SK-N-SH (cell line): ENCODE data around the gene LRTM1. TPM values are rescaled to one million over a fixed set of nuclear protein-coding genes. Genes with fewer than 3 reads are reported as not detected.

Source experiments
- CTCF ChIA-PET: fragments of 300-600, 350-600 bp; formaldehyde crosslinking; extraction: SDS; loops from one replicate; lab custom pipeline; 2021; lab: Yijun Ruan, JAX
- POLR2A ChIA-PET: fragments of 350-600 bp; sonication (Branson Sonifier 250); formaldehyde crosslinking; extraction: SDS; loops from one replicate; lab custom pipeline; 2020; ENCODE audit warnings: antibody characterized with exemption, inconsistent platforms; lab: Yijun Ruan, JAX
- DNase-seq: peaks from one replicate; pipeline ENCODE4 v3.0.0; 2012
- H2AFZ ChIP-seq: fragments of 200-600 bp; sonication (generic); 2 replicates; pipeline ENCODE4 v1.8.1; 2016; ENCODE audit warnings: antibody characterized with exemption, mild to moderate bottlenecking, low read depth
- H3F3A ChIP-seq: fragments of 200-600 bp; sonication (generic); replicated peaks from 2 replicates; pipeline ENCODE3; 2016; ENCODE audit warnings: antibody characterized with exemption, mild to moderate bottlenecking; ENCODE audit not compliant: insufficient read depth
- H3K27ac ChIP-seq, 2 experiments: fragments of 200-500 bp in 1 of 2; fragments of 200-600 bp in 1 of 2; sonication (Bioruptor generic) in 1 of 2; sonication (generic), shearing (Covaris generic) in 1 of 2; 2 replicates each; pipeline versions ENCODE4 v1.5.1 to v1.6.1; 2014 to 2016; ENCODE audit warnings: low read depth in 2 of 2, inconsistent platforms in 1 of 2, low read length in 1 of 2, mild to moderate bottlenecking in 1 of 2, mixed read lengths in 1 of 2
- H3K27me3 ChIP-seq: fragments of 200-600 bp; sonication (generic), shearing (Covaris generic); 2 replicates; pipeline ENCODE4 v1.6.1; 2016; ENCODE audit warnings: mixed run types; ENCODE audit not compliant: insufficient read depth
- H3K36me3 ChIP-seq, 2 experiments: fragments of 200-500 bp in 1 of 2; fragments of 200-600 bp in 1 of 2; sonication (Bioruptor generic) in 1 of 2; sonication (generic) in 1 of 2; replicated peaks in 1 of 2; 2 replicates each; pipeline versions ENCODE3 to v1.5.1; 2014 to 2016; ENCODE audit warnings: low read length in 1 of 2, mild to moderate bottlenecking in 1 of 2; ENCODE audit not compliant: insufficient read depth in 2 of 2, control insufficient read depth in 1 of 2
- H3K4me1 ChIP-seq, 2 experiments: fragments of 200-500 bp in 1 of 2; fragments of 200-600 bp in 1 of 2; sonication (Bioruptor generic) in 1 of 2; sonication (generic), shearing (Covaris generic) in 1 of 2; 2 replicates each; pipeline versions ENCODE4 v1.5.1 to v1.6.1; 2014 to 2016; ENCODE audit warnings: low read depth in 1 of 2, low read length in 1 of 2, mixed run types in 1 of 2; ENCODE audit not compliant: insufficient read depth in 2 of 2, control insufficient read depth in 1 of 2
- H3K4me2 ChIP-seq: fragments of 200-600 bp; sonication (generic), shearing (Covaris generic); 2 replicates; pipeline ENCODE4 v1.6.1; 2017; ENCODE audit warnings: mixed run types
- H3K4me3 ChIP-seq, 2 experiments: fragments of 200-500 bp in 1 of 2; fragments of 200-600 bp in 1 of 2; sonication (Bioruptor generic) in 1 of 2; sonication (generic), shearing (Covaris generic) in 1 of 2; 2 replicates each; pipeline versions ENCODE4 v1.5.1 to v1.8.1; 2014 to 2016; ENCODE audit warnings: low read depth in 2 of 2, inconsistent platforms in 1 of 2, low read length in 1 of 2, mild to moderate bottlenecking in 1 of 2, mixed read lengths in 1 of 2, moderate library complexity in 1 of 2
- H3K79me2 ChIP-seq: fragments of 200-600 bp; sonication (generic); 2 replicates; pipeline ENCODE4 v1.8.1; 2017; ENCODE audit warnings: mild to moderate bottlenecking; ENCODE audit not compliant: insufficient read depth
- H3K9ac ChIP-seq: fragments of 200-600 bp; sonication (generic); 2 replicates; pipeline ENCODE4 v1.6.1; 2017; ENCODE audit warnings: mixed run types
- H3K9me2 ChIP-seq: fragments of 200-600 bp; sonication (generic); 2 replicates; pipeline ENCODE4 v1.6.1; 2017; ENCODE audit warnings: mixed run types
- H3K9me3 ChIP-seq: fragments of 200-600 bp; sonication (generic); 2 replicates; pipeline ENCODE4 v1.6.1; 2017; ENCODE audit warnings: mixed run types, mild to moderate bottlenecking, moderate library complexity
- H4K20me1 ChIP-seq: fragments of 200-600 bp; sonication (generic); 2 replicates; pipeline ENCODE4 v1.6.1; 2017; ENCODE audit warnings: mild to moderate bottlenecking, mixed run types; ENCODE audit not compliant: insufficient read depth
- EP300 ChIP-seq, 2 experiments: IDR thresholded peaks; 2 replicates each; pipeline versions ENCODE4 v1.4.0 to v1.6.1; 2012; ENCODE audit warnings: borderline replicate concordance in 1 of 2, low read depth in 1 of 2, low read length in 1 of 2
- FOSL2 ChIP-seq: IDR thresholded peaks from 2 replicates; pipeline ENCODE4 v1.4.0; 2012; ENCODE audit warnings: low read depth, mild to moderate bottlenecking, moderate library complexity, borderline replicate concordance
- GABPA ChIP-seq: IDR thresholded peaks from 2 replicates; pipeline ENCODE4 v1.4.0; 2012; ENCODE audit warnings: low read depth, mild to moderate bottlenecking
- JUND ChIP-seq: IDR thresholded peaks from 2 replicates; pipeline ENCODE4 v1.4.0; 2012
- MAX ChIP-seq: IDR thresholded peaks from 2 replicates; pipeline ENCODE4 v1.4.0; 2012; ENCODE audit warnings: low read depth
- MEF2A ChIP-seq: IDR thresholded peaks from 2 replicates; pipeline ENCODE4 v1.4.0; 2012; ENCODE audit warnings: low read depth, borderline replicate concordance
- NFIC ChIP-seq: IDR thresholded peaks from 2 replicates; pipeline ENCODE4 v1.4.0; 2012; ENCODE audit warnings: borderline replicate concordance
- RXRA ChIP-seq: IDR thresholded peaks from 2 replicates; pipeline ENCODE4 v1.4.0; 2012; ENCODE audit warnings: low read depth, mild to moderate bottlenecking, borderline replicate concordance
- SIN3A ChIP-seq: IDR thresholded peaks from 2 replicates; pipeline ENCODE4 v1.6.1; 2012; ENCODE audit warnings: low read depth, mild to moderate bottlenecking, low read length, moderate library complexity, borderline replicate concordance
- SMC3 ChIP-seq: IDR thresholded peaks from 2 replicates; pipeline ENCODE4 v1.6.1; 2012; ENCODE audit warnings: low read depth, low read length, improper control_type of control experiment
- TCF12 ChIP-seq: IDR thresholded peaks from 2 replicates; pipeline ENCODE4 v1.4.0; 2012
- TEAD4 ChIP-seq: IDR thresholded peaks from 2 replicates; pipeline ENCODE4 v1.4.0; 2012; ENCODE audit warnings: mild to moderate bottlenecking, borderline replicate concordance; ENCODE audit not compliant: insufficient read depth
- USF2 ChIP-seq: fragments of 150-350 bp; IDR thresholded peaks from 2 replicates; pipeline ENCODE4 v1.6.1; 2017; ENCODE audit warnings: antibody characterized with exemption, low read length, low read depth, borderline replicate concordance
- WGBS: methylation state at CpG from one replicate; pipeline ENCODE4 v1.1.6; 2017; ENCODE audit warnings: low lambda C conversion rate; 5-methylcytosine and 5-hydroxymethylcytosine counted together
- polyA plus RNA-seq, 3 experiments: library from polyadenylated mRNA; depleted of rRNA; stranded (reverse); fragments of >200 nt; gene quantifications; 2 replicates each; pipeline ENCODE4 v1.2.3, GENCODE V29; 2012
- TF ChIP-seq, protein P1 (sequence below): IDR thresholded peaks from 2 replicates; pipeline ENCODE4; 2012

LRTM1 gene
- polyA plus RNA-seq, 1 of the 3 experiments (the other 2 are of a cell fraction): 0.03 TPM

DNA sequence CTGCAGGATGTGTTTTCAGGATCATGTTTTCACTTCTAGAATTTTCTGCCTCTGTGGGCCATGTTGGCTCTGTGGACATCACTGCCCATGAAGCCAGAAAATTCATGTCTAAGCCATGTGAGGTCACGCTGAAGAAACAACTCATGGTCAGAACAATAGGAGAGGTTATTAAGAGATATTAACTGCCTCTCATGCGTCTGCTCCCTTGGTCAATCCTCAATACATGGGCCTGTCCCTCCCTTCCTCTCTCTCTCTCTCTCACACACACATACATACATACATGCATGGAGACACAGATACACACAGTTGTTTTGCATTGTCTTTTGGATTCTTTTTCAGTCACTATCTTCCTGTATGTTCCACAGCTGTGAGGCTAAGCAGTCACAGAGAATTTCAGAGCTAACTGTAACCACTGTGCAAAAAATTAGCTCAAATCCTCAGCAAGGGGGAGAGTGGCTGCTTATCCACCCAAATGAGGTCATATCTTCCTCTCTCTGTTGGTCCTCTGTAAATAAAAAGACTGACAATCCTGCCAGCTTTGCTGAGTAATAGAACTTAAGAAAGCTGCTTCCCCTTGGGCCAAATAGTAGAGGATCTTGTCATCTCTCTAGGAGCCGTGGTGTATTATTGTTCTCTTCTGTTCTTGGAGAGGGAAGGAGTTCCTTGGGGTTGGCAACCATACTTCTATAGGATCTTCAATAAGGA is 45.6 kb downstream of the LRTM1 start:
- no peaks in the 10 kb centered on the region for H3K9me2 ChIP-seq
- peak overlapping the region; percentile 34 for H3K4me2 ChIP-seq
- peaks cover 7% of the 10 kb centered on the region for H3F3A ChIP-seq
- H3K36me3 ChIP-seq: no peaks in the 10 kb centered on the region
- WGBS: 56% methylated on average over 3 of the region's 3 CpGs
- ChIA-PET CTCF (interaction anchor here (1.4 to 1.6 kb wide), 2 partner anchors 29 kb away, joined by 3 to 4 read pairs; no protein-coding TSS in a partner anchor), POLR2A (no interaction called here)
- peak overlapping the region; percentile 43 for H3K9ac ChIP-seq
- no peak overlapping the region for H2AFZ ChIP-seq
- H4K20me1 ChIP-seq: no peaks in the 10 kb centered on the region
- peaks cover 0 to 17% of the 10 kb centered on the region in 2 experiments; a peak in 3 of 4 replicates for H3K4me1 ChIP-seq
- H3K27ac ChIP-seq: peak overlapping the region in 1 of 2 experiments; percentile 87; a peak in 2 of 4 replicates
- no peaks in the 10 kb centered on the region for H3K79me2 ChIP-seq
- 0 out of 2 replicates have a peak, but pooled peaks have one; percentile 11 for TF ChIP-seq TEAD4
- peak; percentile 61; the same call in 1 of the 2 replicates for TF ChIP-seq NFIC
- TF ChIP-seq, protein P1, sequence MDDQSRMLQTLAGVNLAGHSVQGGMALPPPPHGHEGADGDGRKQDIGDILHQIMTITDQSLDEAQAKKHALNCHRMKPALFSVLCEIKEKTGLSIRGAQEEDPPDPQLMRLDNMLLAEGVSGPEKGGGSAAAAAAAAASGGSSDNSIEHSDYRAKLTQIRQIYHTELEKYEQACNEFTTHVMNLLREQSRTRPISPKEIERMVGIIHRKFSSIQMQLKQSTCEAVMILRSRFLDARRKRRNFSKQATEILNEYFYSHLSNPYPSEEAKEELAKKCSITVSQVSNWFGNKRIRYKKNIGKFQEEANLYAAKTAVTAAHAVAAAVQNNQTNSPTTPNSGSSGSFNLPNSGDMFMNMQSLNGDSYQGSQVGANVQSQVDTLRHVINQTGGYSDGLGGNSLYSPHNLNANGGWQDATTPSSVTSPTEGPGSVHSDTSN: peak; percentile 73
- TF ChIP-seq TCF12: peak; percentile 80
- no peak for TF ChIP-seq USF2
- TF ChIP-seq JUND: peak; percentile 55
- TF ChIP-seq FOSL2: peak; percentile 64; the same call in 1 of the 2 replicates
- TF ChIP-seq MAX: peak; percentile 45
- TF ChIP-seq MEF2A: peak; percentile 35; the same call in 1 of the 2 replicates
- TF ChIP-seq SMC3: no peak
- no peak for TF ChIP-seq GABPA
- TF ChIP-seq EP300 (IDR thresholded peaks at IDR 0.05; ENCODE audit: borderline replicate concordance in 1 of 2, low read depth in 1 of 2, low read length in 1 of 2): peak in 1 of 2 experiments; percentile 61; a peak in 1 of 4 replicates
- no peaks in the 10 kb centered on the region for H3K27me3 ChIP-seq
- no peak overlapping the region for H3K4me3 ChIP-seq
- no peaks in the 10 kb centered on the region for H3K9me3 ChIP-seq
- DNase-seq: no peak

GRCh38 chr3:54878145-54878544 is 49.7 kb downstream of the LRTM1 start:
- no peaks in the 10 kb centered on the region for H4K20me1 ChIP-seq
- no peaks in the 10 kb centered on the region for H3K9me2 ChIP-seq
- peak overlapping the region; percentile 27; the same call in 1 of the 2 replicates for H2AFZ ChIP-seq
- peak overlapping the region; percentile 51; the same call in 1 of the 2 replicates for H3K4me2 ChIP-seq
- TF ChIP-seq RXRA (peak; percentile 30; the same call in 1 of the 2 replicates), MAX (0 out of 2 replicates have a peak, but pooled peaks have one; percentile 15), SIN3A (no peak), USF2 (no peak)
- H3K4me3 ChIP-seq: no peak overlapping the region; a peak in 1 of 4 replicates
- DNase-seq: no peak
- no peaks in the 10 kb centered on the region for H3K36me3 ChIP-seq
- no peaks in the 10 kb centered on the region for H3K9me3 ChIP-seq
- ChIA-PET CTCF (no interaction called here), POLR2A (no interaction called here)
- H3K9ac ChIP-seq: no peak overlapping the region; the same call in 1 of the 2 replicates
- H3K27ac ChIP-seq: peak overlapping the region; percentile 79 to 88
- no peaks in the 10 kb centered on the region for H3K79me2 ChIP-seq
- WGBS: 53% methylated on average over 7 of the region's 7 CpGs
- H3K27me3 ChIP-seq: no peaks in the 10 kb centered on the region
- peaks cover 4 to 17% of the 10 kb centered on the region in 2 experiments for H3K4me1 ChIP-seq
- H3F3A ChIP-seq: peaks cover 7% of the 10 kb centered on the region
